Osteoblast (primary cell): ENCODE measurements around the gene DUS2. TPM values are rescaled to one million over a fixed set of nuclear protein-coding genes. Genes with fewer than 3 reads are reported as not detected.
A peak's percentile ranks its signal among the peaks of the same experiment; 100 is the strongest.
"Not testable (repeated sequence)": the region's sequence is repeated elsewhere in the genome, so short reads cannot be mapped to it uniquely, and the experiment has no call there.

Experiments
- DNase-seq: peaks from one replicate; pipeline ENCODE4 v3.0.0; 2011; ENCODE audit warnings: low spot score, mixed read lengths; ENCODE audit not compliant: insufficient read length; ENCODE audit errors: missing footprints
- H2AFZ ChIP-seq: 2 replicates; pipeline ENCODE4 v1.6.0; 2011; ENCODE audit warnings: mild to moderate bottlenecking, low read length
- H3K27ac ChIP-seq: 2 replicates; pipeline ENCODE4 v1.5.1; 2011; ENCODE audit warnings: mild to moderate bottlenecking, low read depth, low read length, moderate library complexity
- H3K27me3 ChIP-seq: 2 replicates; pipeline ENCODE4 v1.6.0; 2012; ENCODE audit warnings: mild to moderate bottlenecking, control low read depth, inconsistent platforms, low read length, moderate library complexity; ENCODE audit not compliant: insufficient read depth
- H3K36me3 ChIP-seq: 2 replicates; pipeline ENCODE4 v1.5.1; 2011; ENCODE audit warnings: mild to moderate bottlenecking, low read length, control low read depth, moderate library complexity; ENCODE audit not compliant: insufficient read depth
- H3K4me1 ChIP-seq: 2 replicates; pipeline ENCODE4 v1.5.1; 2011; ENCODE audit warnings: mild to moderate bottlenecking, low read length, control low read depth, moderate library complexity; ENCODE audit not compliant: insufficient read depth
- H3K4me2 ChIP-seq: 2 replicates; pipeline ENCODE4 v1.6.0; 2011; ENCODE audit warnings: mild to moderate bottlenecking, low read length; ENCODE audit not compliant: insufficient read depth
- H3K4me3 ChIP-seq: fragments of 200-600 bp; sonication (generic); 3 replicates; pipeline ENCODE4 v1.5.1; 2012; ENCODE audit warnings: mild to moderate bottlenecking, low read length, inconsistent platforms; ENCODE audit not compliant: insufficient read depth
- H3K79me2 ChIP-seq: 2 replicates; pipeline ENCODE4 v1.6.0; 2012; ENCODE audit warnings: mild to moderate bottlenecking, low read length, control low read depth, inconsistent platforms; ENCODE audit not compliant: insufficient read depth
- H3K9me3 ChIP-seq: 2 replicates; pipeline ENCODE4 v1.5.1; 2011; ENCODE audit warnings: low read depth, low read length, control low read depth
- H4K20me1 ChIP-seq: 2 replicates; pipeline ENCODE4 v1.6.0; 2012; ENCODE audit warnings: mild to moderate bottlenecking, low read length, control low read depth; ENCODE audit not compliant: insufficient read depth
- total RNA-seq: library from RNA; depleted of rRNA; stranded (reverse); fragments of >200 nt; gene quantifications from 2 replicates; pipeline ENCODE4 v1.2.3, GENCODE V29; 2012
- TF ChIP-seq, protein P1 (sequence below): IDR thresholded peaks from 2 replicates; pipeline ENCODE4 v1.5.1; 2011; ENCODE audit warnings: mild to moderate bottlenecking, low read depth, low read length, moderate library complexity; ENCODE audit errors: extremely low read depth

Gene DUS2
- total RNA-seq, 1 donor, result 8.7 TPM

DNA sequence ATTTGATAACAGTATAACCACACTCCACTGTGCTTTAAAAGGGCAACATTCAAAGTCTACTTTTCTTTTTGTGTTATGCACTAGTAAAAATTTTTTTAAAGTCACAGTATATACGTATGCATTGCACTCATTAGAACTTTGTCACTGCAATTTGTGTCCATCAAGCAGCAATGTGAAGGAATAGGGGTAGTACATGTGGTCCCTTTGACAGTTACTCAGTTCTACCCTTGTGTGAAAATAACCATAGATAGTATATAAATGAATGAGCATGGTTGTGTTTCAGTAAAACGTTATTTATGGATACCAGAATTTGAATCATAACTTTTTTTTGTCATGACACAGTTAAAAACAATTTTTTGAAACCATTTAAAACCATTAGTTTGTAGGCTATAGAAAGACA, 92.8 kb downstream of the DUS2 start:
- no peak overlapping the region for H3K27ac ChIP-seq
- H3K36me3 ChIP-seq, result no peaks in the 10 kb centered on the region
- H3K4me1 ChIP-seq, result peaks cover 6% of the 10 kb centered on the region
- H3K27me3 ChIP-seq, result no peaks in the 10 kb centered on the region
- peaks cover 53% of the 10 kb centered on the region for H4K20me1 ChIP-seq
- DNase-seq, result no peak
- peaks cover 93% of the 10 kb centered on the region for H3K79me2 ChIP-seq
- no peaks in the 10 kb centered on the region for H3K9me3 ChIP-seq
- TF ChIP-seq, protein P1, sequence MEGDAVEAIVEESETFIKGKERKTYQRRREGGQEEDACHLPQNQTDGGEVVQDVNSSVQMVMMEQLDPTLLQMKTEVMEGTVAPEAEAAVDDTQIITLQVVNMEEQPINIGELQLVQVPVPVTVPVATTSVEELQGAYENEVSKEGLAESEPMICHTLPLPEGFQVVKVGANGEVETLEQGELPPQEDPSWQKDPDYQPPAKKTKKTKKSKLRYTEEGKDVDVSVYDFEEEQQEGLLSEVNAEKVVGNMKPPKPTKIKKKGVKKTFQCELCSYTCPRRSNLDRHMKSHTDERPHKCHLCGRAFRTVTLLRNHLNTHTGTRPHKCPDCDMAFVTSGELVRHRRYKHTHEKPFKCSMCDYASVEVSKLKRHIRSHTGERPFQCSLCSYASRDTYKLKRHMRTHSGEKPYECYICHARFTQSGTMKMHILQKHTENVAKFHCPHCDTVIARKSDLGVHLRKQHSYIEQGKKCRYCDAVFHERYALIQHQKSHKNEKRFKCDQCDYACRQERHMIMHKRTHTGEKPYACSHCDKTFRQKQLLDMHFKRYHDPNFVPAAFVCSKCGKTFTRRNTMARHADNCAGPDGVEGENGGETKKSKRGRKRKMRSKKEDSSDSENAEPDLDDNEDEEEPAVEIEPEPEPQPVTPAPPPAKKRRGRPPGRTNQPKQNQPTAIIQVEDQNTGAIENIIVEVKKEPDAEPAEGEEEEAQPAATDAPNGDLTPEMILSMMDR, result no peak
- H3K4me3 ChIP-seq, result no peak overlapping the region
- no peak overlapping the region for H3K4me2 ChIP-seq
- no peak overlapping the region for H2AFZ ChIP-seq

DNA sequence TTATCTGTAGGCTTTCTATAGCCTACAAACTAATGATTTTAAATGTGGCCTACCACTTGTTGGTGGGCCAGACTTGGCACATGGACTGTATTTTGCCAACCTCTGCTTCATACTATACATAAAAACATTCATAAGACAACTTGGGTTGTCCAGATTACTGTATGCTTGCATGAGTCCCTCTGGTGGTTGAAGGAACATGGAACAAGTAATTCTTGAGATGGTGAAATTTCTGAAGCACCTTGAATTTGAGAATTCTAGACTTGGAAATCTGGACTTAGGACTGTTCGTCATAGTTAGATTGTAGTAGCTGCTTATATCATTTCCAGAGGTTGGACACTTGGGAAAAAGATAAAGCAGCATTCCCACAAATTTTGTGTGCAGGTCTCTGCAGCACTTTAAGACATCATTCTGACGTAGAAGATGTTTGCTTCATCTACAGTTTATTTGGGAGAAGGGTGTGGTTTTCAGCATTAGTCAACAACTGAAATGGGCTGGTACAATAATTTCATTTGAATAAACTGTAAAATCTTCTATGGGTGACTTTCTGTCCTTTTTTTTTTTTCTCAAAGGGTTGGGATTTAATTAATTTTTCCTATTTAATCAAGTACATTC, 93.3 kb downstream of the DUS2 start:
- Histone ChIP-seq H3K4me2 (no peak overlapping the region), H3K4me3 (no peak overlapping the region), H3K79me2 (peaks cover 92% of the 10 kb centered on the region), H3K9me3 (no peaks in the 10 kb centered on the region), H3K27ac (no peak overlapping the region), H4K20me1 (peaks cover 53% of the 10 kb centered on the region), H2AFZ (no peak overlapping the region), H3K36me3 (no peaks in the 10 kb centered on the region), H3K4me1 (peaks cover 6% of the 10 kb centered on the region), H3K27me3 (no peaks in the 10 kb centered on the region)
- TF ChIP-seq, protein P1, result peak; percentile 59
- DNase-seq, result peak; percentile 71

- Histone ChIP-seq H3K27ac (no peak overlapping the region), H3K9me3 (no peaks in the 10 kb centered on the region), H3K36me3 (no peaks in the 10 kb centered on the region), H4K20me1 (peaks cover 45% of the 10 kb centered on the region), H3K79me2 (peaks cover 93% of the 10 kb centered on the region), H3K27me3 (no peaks in the 10 kb centered on the region), H3K4me1 (peaks cover 6% of the 10 kb centered on the region), H2AFZ (no peak overlapping the region), H3K4me2 (no peak overlapping the region), H3K4me3 (no peak overlapping the region)
- peak; percentile 46 for DNase-seq
- TF ChIP-seq, protein P1, result no peak
These were observed 94.8 kb downstream of the DUS2 start for GRCh38 chr16:68117884-68118283.

- DNase-seq, result not testable (repeated sequence)
- peaks cover 36% of the 10 kb centered on the region for H4K20me1 ChIP-seq
These were observed 95.9 kb downstream of the DUS2 start for GRCh38 chr16:68118954-68119353.

DNA sequence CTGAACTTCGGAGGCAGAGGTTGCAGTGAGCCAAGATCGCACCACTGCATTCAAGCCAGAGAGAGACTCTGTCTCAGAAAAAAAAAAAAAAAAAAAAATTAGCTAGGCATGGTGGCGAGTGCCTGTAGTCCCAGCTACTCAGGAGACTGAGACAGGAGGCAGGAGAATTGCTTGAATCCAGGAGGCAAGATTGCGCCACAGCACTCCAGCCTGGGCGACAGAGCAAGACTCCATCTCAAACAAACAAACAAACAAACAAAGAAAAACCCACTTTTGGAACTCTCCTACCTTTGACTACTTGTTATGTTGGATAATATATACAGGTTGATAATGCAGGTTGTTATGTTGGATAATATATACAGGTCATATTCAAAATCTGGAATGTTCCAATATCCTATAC, 97.4 kb downstream of the DUS2 start:
- H3K27ac ChIP-seq, H3K4me1 ChIP-seq, DNase-seq, H2AFZ ChIP-seq, H3K9me3 ChIP-seq, H3K4me2 ChIP-seq, H3K36me3 ChIP-seq, H3K4me3 ChIP-seq, H3K27me3 ChIP-seq: not testable (repeated sequence)
- H4K20me1 ChIP-seq, result peaks cover 33% of the 10 kb centered on the region
- H3K79me2 ChIP-seq, result peaks cover 80% of the 10 kb centered on the region

More at GRCh38 chr16:68118954-68119353, 95.9 kb downstream of the DUS2 start:
- H3K27ac ChIP-seq, H3K36me3 ChIP-seq, H2AFZ ChIP-seq, H3K9me3 ChIP-seq, H3K27me3 ChIP-seq, H3K4me1 ChIP-seq, H3K4me2 ChIP-seq, H3K4me3 ChIP-seq: not testable (repeated sequence)
- peaks cover 89% of the 10 kb centered on the region for H3K79me2 ChIP-seq
